Anterior cingulate cortex (tissue), 58 donors: Measurements from ENCODE around the gene RRP12.
"Not testable (repeated sequence)": the region's sequence is repeated elsewhere in the genome, so short reads cannot be mapped to it uniquely, and the experiment has no call there.

ENCODE experiments used
- DNase-seq, 58 donors: peaks; one replicate each; lab custom pipeline; 2025; lab: John Stamatoyannopoulos, UW

The RRP12 gene

GRCh38 chr10:97407211-97407951, 6.2 kb upstream of the RRP12 start:
- peak in 30 of 58 donors; percentile 12 to 77 (median 34) for DNase-seq

GRCh38 chr10:97406483-97406882, 5.3 kb upstream of the RRP12 start:
- DNase-seq: not testable (repeated sequence)

- no peak for DNase-seq
These were observed 4.9 kb upstream of the RRP12 start for GRCh38 chr10:97406064-97406463.

GRCh38 chr10:97404044-97404443, 2.9 kb upstream of the RRP12 start:
- DNase-seq: no peak

GRCh38 chr10:97401455-97401919, 347 bp upstream of the RRP12 start:
- DNase-seq: no peak

- DNase-seq: peak in 3 of 58 donors; percentile 22 to 43 (median 30)
These were observed 1.1 kb downstream of the RRP12 start for GRCh38 chr10:97399843-97400545.

- DNase-seq: peak in 1 of 58 donors; percentile 47
These were observed 5.1 kb downstream of the RRP12 start for GRCh38 chr10:97396056-97396455.

- no peak for DNase-seq
These were observed 8.0 kb downstream of the RRP12 start for GRCh38 chr10:97393034-97393573.

- no peak for DNase-seq
These were observed 11.0 kb downstream of the RRP12 start for GRCh38 chr10:97390091-97390490.

- no peak for DNase-seq
These were observed 13.0 kb downstream of the RRP12 start for GRCh38 chr10:97388152-97388551.

GRCh38 chr10:97385565-97385964, 15.6 kb downstream of the RRP12 start:
- DNase-seq: no peak

- DNase-seq: no peak
These were observed 16.5 kb downstream of the RRP12 start for GRCh38 chr10:97384641-97385040.

GRCh38 chr10:97384156-97384555, 17.0 kb downstream of the RRP12 start:
- DNase-seq: no peak

GRCh38 chr10:97383159-97383558, 18.0 kb downstream of the RRP12 start:
- DNase-seq: no peak

GRCh38 chr10:97381626-97382025, 19.5 kb downstream of the RRP12 start:
- no peak for DNase-seq

GRCh38 chr10:97380516-97380915, 20.6 kb downstream of the RRP12 start:
- DNase-seq: no peak

GRCh38 chr10:97378933-97379921, 21.9 kb downstream of the RRP12 start:
- no peak for DNase-seq

GRCh38 chr10:97376413-97376812, 24.7 kb downstream of the RRP12 start:
- no peak for DNase-seq

- no peak for DNase-seq
These were observed 27.7 kb downstream of the RRP12 start for GRCh38 chr10:97373456-97373855.

- no peak for DNase-seq
These were observed 28.8 kb downstream of the RRP12 start for GRCh38 chr10:97372233-97372875.
